Activated naive CD8-positive, alpha-beta T cell (primary cell): ENCODE results near the gene POLD4.
"Not testable (repeated sequence)": the region's sequence is repeated elsewhere in the genome, so short reads cannot be mapped to it uniquely, and the experiment has no call there.

Experiments
- H3K27ac Mint-ChIP-seq: one replicate; pipeline ENCODE4 v1.8.0; 2021; ENCODE audit warnings: mixed read lengths
- H3K27me3 Mint-ChIP-seq: one replicate; pipeline ENCODE4 v1.8.0; 2021; ENCODE audit warnings: mixed read lengths
- H3K36me3 Mint-ChIP-seq: one replicate; pipeline ENCODE4 v1.8.0; 2021; ENCODE audit warnings: mixed read lengths
- H3K4me1 Mint-ChIP-seq: one replicate; pipeline ENCODE4 v1.8.0; 2021; ENCODE audit warnings: low read depth, mixed read lengths
- H3K4me3 Mint-ChIP-seq: one replicate; pipeline ENCODE4 v1.8.0; 2021; ENCODE audit warnings: mild to moderate bottlenecking, mixed read lengths
- H3K9me3 Mint-ChIP-seq: one replicate; pipeline ENCODE4 v1.8.0; 2021; ENCODE audit warnings: low read depth, mixed read lengths

POLD4 gene

GRCh38 chr11:67323526-67323925, 29.8 kb downstream of the POLD4 start:
- Mint-ChIP-seq H3K4me3 (no peak overlapping the region), H3K9me3 (no peaks in the 10 kb centered on the region), H3K27me3 (no peaks in the 10 kb centered on the region), H3K4me1 (peaks cover 5% of the 10 kb centered on the region), H3K36me3 (peaks cover 4% of the 10 kb centered on the region), H3K27ac (no peak overlapping the region)

- peaks cover 9% of the 10 kb centered on the region for H3K4me1 Mint-ChIP-seq
- H3K36me3 Mint-ChIP-seq = peaks cover 4% of the 10 kb centered on the region
- H3K27me3 Mint-ChIP-seq = no peaks in the 10 kb centered on the region
- no peak overlapping the region for H3K27ac Mint-ChIP-seq
- H3K4me3 Mint-ChIP-seq = no peak overlapping the region
- no peaks in the 10 kb centered on the region for H3K9me3 Mint-ChIP-seq
These were observed 31.3 kb downstream of the POLD4 start for GRCh38 chr11:67322049-67322448.

GRCh38 chr11:67321313-67321871, 32.0 kb downstream of the POLD4 start:
- Mint-ChIP-seq H3K36me3 (peaks cover 4% of the 10 kb centered on the region), H3K4me3 (no peak overlapping the region), H3K27me3 (no peaks in the 10 kb centered on the region), H3K27ac (no peak overlapping the region), H3K9me3 (no peaks in the 10 kb centered on the region), H3K4me1 (peaks cover 11% of the 10 kb centered on the region)

- no peaks in the 10 kb centered on the region for H3K27me3 Mint-ChIP-seq
- H3K4me3 Mint-ChIP-seq = no peak overlapping the region
- no peak overlapping the region for H3K27ac Mint-ChIP-seq
- H3K36me3 Mint-ChIP-seq = peaks cover 2% of the 10 kb centered on the region
- no peaks in the 10 kb centered on the region for H3K9me3 Mint-ChIP-seq
- H3K4me1 Mint-ChIP-seq = peaks cover 11% of the 10 kb centered on the region
These were observed 32.7 kb downstream of the POLD4 start for GRCh38 chr11:67320691-67321090.

GRCh38 chr11:67320011-67320410, 33.3 kb downstream of the POLD4 start:
- H3K9me3 Mint-ChIP-seq = no peaks in the 10 kb centered on the region
- no peaks in the 10 kb centered on the region for H3K27me3 Mint-ChIP-seq
- no peak overlapping the region for H3K27ac Mint-ChIP-seq
- H3K4me1 Mint-ChIP-seq = peaks cover 11% of the 10 kb centered on the region
- no peak overlapping the region for H3K4me3 Mint-ChIP-seq
- H3K36me3 Mint-ChIP-seq = peaks cover 2% of the 10 kb centered on the region

- Mint-ChIP-seq H3K4me3 (peak overlapping the region; percentile 93), H3K4me1 (peaks cover 14% of the 10 kb centered on the region)
- H3K27ac Mint-ChIP-seq, H3K36me3 Mint-ChIP-seq, H3K27me3 Mint-ChIP-seq, H3K9me3 Mint-ChIP-seq: not testable (repeated sequence)
These were observed 34.5 kb downstream of the POLD4 start for GRCh38 chr11:67318876-67319275.

GRCh38 chr11:67317888-67318555, 35.3 kb downstream of the POLD4 start:
- no peaks in the 10 kb centered on the region for H3K9me3 Mint-ChIP-seq
- no peaks in the 10 kb centered on the region for H3K27me3 Mint-ChIP-seq
- peaks cover 20% of the 10 kb centered on the region for H3K4me1 Mint-ChIP-seq
- H3K27ac Mint-ChIP-seq = peak overlapping the region; percentile 90
- peak overlapping the region; percentile 93 for H3K4me3 Mint-ChIP-seq
- H3K36me3 Mint-ChIP-seq = no peaks in the 10 kb centered on the region

GRCh38 chr11:67317205-67317887, 36.0 kb downstream of the POLD4 start:
- H3K4me1 Mint-ChIP-seq = peaks cover 27% of the 10 kb centered on the region
- no peaks in the 10 kb centered on the region for H3K27me3 Mint-ChIP-seq
- H3K36me3 Mint-ChIP-seq = no peaks in the 10 kb centered on the region
- H3K9me3 Mint-ChIP-seq = no peaks in the 10 kb centered on the region
- peak overlapping the region; percentile 90 for H3K27ac Mint-ChIP-seq
- peak overlapping the region; percentile 93 for H3K4me3 Mint-ChIP-seq

GRCh38 chr11:67316882-67317204, 36.5 kb downstream of the POLD4 start:
- Mint-ChIP-seq H3K4me1 (peaks cover 32% of the 10 kb centered on the region), H3K4me3 (peak overlapping the region; percentile 93), H3K9me3 (no peaks in the 10 kb centered on the region), H3K27me3 (no peaks in the 10 kb centered on the region), H3K27ac (peak overlapping the region; percentile 34), H3K36me3 (no peaks in the 10 kb centered on the region)

- Mint-ChIP-seq H3K9me3 (no peaks in the 10 kb centered on the region), H3K36me3 (no peaks in the 10 kb centered on the region), H3K4me3 (peak overlapping the region; percentile 55), H3K27ac (no peak overlapping the region), H3K27me3 (no peaks in the 10 kb centered on the region), H3K4me1 (peaks cover 37% of the 10 kb centered on the region)
These were observed 37.9 kb downstream of the POLD4 start for GRCh38 chr11:67315325-67315909.

- Mint-ChIP-seq H3K9me3 (no peaks in the 10 kb centered on the region), H3K4me1 (peaks cover 37% of the 10 kb centered on the region), H3K4me3 (no peak overlapping the region), H3K27ac (no peak overlapping the region), H3K27me3 (no peaks in the 10 kb centered on the region), H3K36me3 (no peaks in the 10 kb centered on the region)
These were observed 39.1 kb downstream of the POLD4 start for GRCh38 chr11:67314218-67314617.

- H3K27ac Mint-ChIP-seq = peak overlapping the region; percentile 81
- H3K9me3 Mint-ChIP-seq = no peaks in the 10 kb centered on the region
- no peaks in the 10 kb centered on the region for H3K36me3 Mint-ChIP-seq
- peak overlapping the region; percentile 13 for H3K4me3 Mint-ChIP-seq
- peaks cover 30% of the 10 kb centered on the region for H3K4me1 Mint-ChIP-seq
- no peaks in the 10 kb centered on the region for H3K27me3 Mint-ChIP-seq
These were observed 40.0 kb downstream of the POLD4 start for GRCh38 chr11:67313125-67313890.

GRCh38 chr11:67312187-67313021, 40.9 kb downstream of the POLD4 start:
- Mint-ChIP-seq H3K9me3 (no peaks in the 10 kb centered on the region), H3K27me3 (no peaks in the 10 kb centered on the region), H3K4me3 (peak overlapping the region; percentile 36), H3K27ac (peak overlapping the region; percentile 81), H3K4me1 (peaks cover 28% of the 10 kb centered on the region), H3K36me3 (no peaks in the 10 kb centered on the region)

GRCh38 chr11:67311556-67312082, 41.7 kb downstream of the POLD4 start:
- peaks cover 26% of the 10 kb centered on the region for H3K4me1 Mint-ChIP-seq
- no peak overlapping the region for H3K4me3 Mint-ChIP-seq
- no peaks in the 10 kb centered on the region for H3K9me3 Mint-ChIP-seq
- H3K36me3 Mint-ChIP-seq = no peaks in the 10 kb centered on the region
- no peaks in the 10 kb centered on the region for H3K27me3 Mint-ChIP-seq
- H3K27ac Mint-ChIP-seq = no peak overlapping the region
